IPS-20b (cell line): ENCODE data around the gene FSTL1.
"Not testable (repeated sequence)": the region's sequence is repeated elsewhere in the genome, so short reads cannot be mapped to it uniquely, and the experiment has no call there.

Experiments
- H3K27ac ChIP-seq: one replicate; pipeline ENCODE4 v1.5.1; 2013; ENCODE audit warnings: low read length
- H3K27me3 ChIP-seq: 2 replicates; pipeline ENCODE4 v1.6.1; 2013; ENCODE audit warnings: mild to moderate bottlenecking, low read length, inconsistent platforms; ENCODE audit not compliant: insufficient read depth
- H3K36me3 ChIP-seq: 2 replicates; pipeline ENCODE4 v1.6.1; 2013; ENCODE audit warnings: low read depth, mild to moderate bottlenecking, inconsistent platforms, low read length, moderate library complexity; ENCODE audit not compliant: insufficient read depth
- H3K4me1 ChIP-seq: 2 replicates; pipeline ENCODE4 v1.6.1; 2013; ENCODE audit warnings: mild to moderate bottlenecking, control low read depth, inconsistent platforms, low read length, moderate library complexity; ENCODE audit not compliant: insufficient read depth
- H3K4me3 ChIP-seq: 2 replicates; pipeline ENCODE4 v1.5.1; 2013; ENCODE audit warnings: mild to moderate bottlenecking, low read length, inconsistent platforms
- H3K9ac ChIP-seq: 2 replicates; pipeline ENCODE4 v1.6.1; 2013; ENCODE audit warnings: low read depth, mild to moderate bottlenecking, inconsistent platforms, low read length, moderate library complexity
- H3K9me3 ChIP-seq: 2 replicates; pipeline ENCODE4 v1.6.1; 2013; ENCODE audit warnings: mild to moderate bottlenecking, low read depth, low read length, inconsistent platforms; ENCODE audit not compliant: insufficient read depth

The FSTL1 gene

GRCh38 chr3:120407508-120408287 lies 43.1 kb downstream of the FSTL1 start:
- H3K27me3 ChIP-seq: no peaks in the 10 kb centered on the region
- H3K4me1 ChIP-seq: no peaks in the 10 kb centered on the region
- H3K27ac ChIP-seq: no peak overlapping the region
- no peaks in the 10 kb centered on the region for H3K9me3 ChIP-seq
- peaks cover 100% of the 10 kb centered on the region for H3K36me3 ChIP-seq
- H3K9ac ChIP-seq: no peak overlapping the region
- H3K4me3 ChIP-seq: no peak overlapping the region

GRCh38 chr3:120404876-120405275 lies 45.9 kb downstream of the FSTL1 start:
- Histone ChIP-seq H3K36me3 (peaks cover 100% of the 10 kb centered on the region), H3K4me1 (no peaks in the 10 kb centered on the region), H3K27ac (no peak overlapping the region), H3K9ac (no peak overlapping the region), H3K4me3 (no peak overlapping the region), H3K27me3 (no peaks in the 10 kb centered on the region), H3K9me3 (no peaks in the 10 kb centered on the region)

- no peak overlapping the region for H3K27ac ChIP-seq
- H3K36me3 ChIP-seq: peaks cover 100% of the 10 kb centered on the region
These were observed 48.5 kb downstream of the FSTL1 start for GRCh38 chr3:120402257-120402656.

GRCh38 chr3:120399372-120399771 lies 51.4 kb downstream of the FSTL1 start:
- H3K27me3 ChIP-seq: no peaks in the 10 kb centered on the region
- peaks cover 100% of the 10 kb centered on the region for H3K36me3 ChIP-seq
- no peak overlapping the region for H3K9ac ChIP-seq
- H3K4me3 ChIP-seq: no peak overlapping the region
- no peaks in the 10 kb centered on the region for H3K4me1 ChIP-seq
- H3K27ac ChIP-seq: no peak overlapping the region
- no peaks in the 10 kb centered on the region for H3K9me3 ChIP-seq

More at GRCh38 chr3:120402257-120402656, 48.5 kb downstream of the FSTL1 start:
- H3K27me3 ChIP-seq: no peaks in the 10 kb centered on the region
- no peaks in the 10 kb centered on the region for H3K4me1 ChIP-seq
- no peaks in the 10 kb centered on the region for H3K9me3 ChIP-seq
- no peak overlapping the region for H3K4me3 ChIP-seq
- H3K9ac ChIP-seq: no peak overlapping the region

GRCh38 chr3:120396469-120396868 lies 54.3 kb downstream of the FSTL1 start:
- H3K4me1 ChIP-seq: no peaks in the 10 kb centered on the region
- peaks cover 78% of the 10 kb centered on the region for H3K36me3 ChIP-seq
- no peak overlapping the region for H3K4me3 ChIP-seq
- H3K9me3 ChIP-seq: no peaks in the 10 kb centered on the region
- no peak overlapping the region for H3K9ac ChIP-seq
- H3K27me3 ChIP-seq: no peaks in the 10 kb centered on the region
- no peak overlapping the region for H3K27ac ChIP-seq

GRCh38 chr3:120394347-120394746 lies 56.4 kb downstream of the FSTL1 start:
- no peak overlapping the region for H3K9ac ChIP-seq
- H3K27me3 ChIP-seq: no peaks in the 10 kb centered on the region
- H3K4me3 ChIP-seq: no peak overlapping the region
- no peaks in the 10 kb centered on the region for H3K9me3 ChIP-seq
- H3K4me1 ChIP-seq: no peaks in the 10 kb centered on the region
- H3K27ac ChIP-seq: no peak overlapping the region
- peaks cover 57% of the 10 kb centered on the region for H3K36me3 ChIP-seq

- Histone ChIP-seq H3K27ac (no peak overlapping the region), H3K9ac (no peak overlapping the region), H3K4me1 (no peaks in the 10 kb centered on the region), H3K27me3 (no peaks in the 10 kb centered on the region), H3K9me3 (no peaks in the 10 kb centered on the region), H3K4me3 (no peak overlapping the region), H3K36me3 (peaks cover 51% of the 10 kb centered on the region)
These were observed 57.0 kb downstream of the FSTL1 start for GRCh38 chr3:120393761-120394160.

- H3K27me3 ChIP-seq: no peaks in the 10 kb centered on the region
- no peak overlapping the region for H3K27ac ChIP-seq
- H3K9me3 ChIP-seq: no peaks in the 10 kb centered on the region
These were observed 57.5 kb downstream of the FSTL1 start for GRCh38 chr3:120393243-120393642.

GRCh38 chr3:120382941-120383447 lies 67.8 kb downstream of the FSTL1 start:
- H3K4me3 ChIP-seq: no peak overlapping the region
- H3K9me3 ChIP-seq: no peaks in the 10 kb centered on the region

More at GRCh38 chr3:120393243-120393642, 57.5 kb downstream of the FSTL1 start:
- H3K36me3 ChIP-seq: peaks cover 46% of the 10 kb centered on the region
- no peak overlapping the region for H3K9ac ChIP-seq
- H3K4me3 ChIP-seq: no peak overlapping the region
- H3K4me1 ChIP-seq: no peaks in the 10 kb centered on the region

GRCh38 chr3:120381503-120381902 lies 69.3 kb downstream of the FSTL1 start:
- Histone ChIP-seq H3K9ac (no peak overlapping the region), H3K27me3 (no peaks in the 10 kb centered on the region), H3K4me3 (no peak overlapping the region), H3K4me1 (no peaks in the 10 kb centered on the region), H3K9me3 (no peaks in the 10 kb centered on the region), H3K36me3 (no peaks in the 10 kb centered on the region), H3K27ac (no peak overlapping the region)

More at GRCh38 chr3:120382941-120383447, 67.8 kb downstream of the FSTL1 start:
- no peak overlapping the region for H3K27ac ChIP-seq
- H3K27me3 ChIP-seq: no peaks in the 10 kb centered on the region
- H3K36me3 ChIP-seq: no peaks in the 10 kb centered on the region
- no peak overlapping the region for H3K9ac ChIP-seq
- no peaks in the 10 kb centered on the region for H3K4me1 ChIP-seq

- not testable (repeated sequence) for H3K9ac ChIP-seq, H3K4me3 ChIP-seq, H3K27ac ChIP-seq, H3K27me3 ChIP-seq, H3K9me3 ChIP-seq, H3K4me1 ChIP-seq, H3K36me3 ChIP-seq
These were observed 72.8 kb downstream of the FSTL1 start for GRCh38 chr3:120377948-120378347.

- Histone ChIP-seq H3K36me3 (no peaks in the 10 kb centered on the region), H3K4me1 (no peaks in the 10 kb centered on the region), H3K9me3 (no peaks in the 10 kb centered on the region), H3K27ac (no peak overlapping the region), H3K9ac (no peak overlapping the region), H3K27me3 (no peaks in the 10 kb centered on the region), H3K4me3 (no peak overlapping the region)
These were observed 80.3 kb downstream of the FSTL1 start for GRCh38 chr3:120370463-120370862.
